IMR-90 (cell line): ENCODE data around the gene B3GALT4. TPM values are rescaled to one million over a fixed set of nuclear protein-coding genes. Genes with fewer than 3 reads are reported as not detected.

Source experiments
- ATAC-seq: fragments of 200-7000 bp; cut with Tn5 transposase; 2 replicates; pipeline ENCODE4 v1.9.1; 2020; ENCODE audit warnings: low read depth, mild to moderate bottlenecking, moderate library complexity
- BruUV-seq: library from RNA; stranded (reverse); fragments of 400-500 nt; replicated peaks from 2 replicates; lab custom pipeline; 2021; lab: Mats Ljungman, UMichigan
- CTCF ChIA-PET: fragments of 300-600 bp; formaldehyde crosslinking; extraction: SDS; loops from one replicate; lab custom pipeline; 2021; ENCODE audit warnings: antibody characterized with exemption; lab: Yijun Ruan, JAX
- POLR2A ChIA-PET: fragments of 300-600 bp; sonication (Branson Sonifier 250); formaldehyde crosslinking; loops from one replicate; lab custom pipeline; 2022; ENCODE audit warnings: antibody characterized with exemption; ENCODE audit not compliant: unreplicated experiment; lab: Charles Lee
- DNase-seq: peaks from one replicate; pipeline ENCODE4 v3.0.0; 2013
- H2AFZ ChIP-seq: replicated peaks from 2 replicates; pipeline ENCODE3; 2013; ENCODE audit warnings: low read length, mild to moderate bottlenecking; ENCODE audit not compliant: poor library complexity
- H2AK5ac ChIP-seq: 2 replicates; pipeline ENCODE4 v1.6.1; 2013; ENCODE audit warnings: low read depth, low read length, inconsistent platforms
- H2AK9ac ChIP-seq: replicated peaks from 2 replicates; pipeline ENCODE3; 2013; ENCODE audit warnings: mild to moderate bottlenecking, low read depth, low read length, moderate library complexity; ENCODE audit not compliant: poor library complexity
- H2BK120ac ChIP-seq: 2 replicates; pipeline ENCODE4 v1.6.1; 2013; ENCODE audit warnings: low read depth, low read length, inconsistent platforms
- H2BK15ac ChIP-seq: 3 replicates; pipeline ENCODE4 v1.6.1; 2013; ENCODE audit warnings: low read depth, low read length, inconsistent platforms
- H2BK20ac ChIP-seq: 2 replicates; pipeline ENCODE4 v1.6.1; 2013; ENCODE audit warnings: low read depth, mild to moderate bottlenecking, inconsistent platforms, low read length, moderate library complexity
- H2BK5ac ChIP-seq: 2 replicates; pipeline ENCODE4 v1.6.1; 2013; ENCODE audit warnings: mild to moderate bottlenecking, low read depth, low read length, inconsistent platforms; ENCODE audit not compliant: poor library complexity, severe bottlenecking
- H3K14ac ChIP-seq: replicated peaks from 2 replicates; pipeline ENCODE4 v1.6.1; 2013; ENCODE audit warnings: low read depth, low read length, inconsistent platforms
- H3K18ac ChIP-seq: 2 replicates; pipeline ENCODE4 v1.6.1; 2013; ENCODE audit warnings: low read depth, low read length, control low read depth
- H3K23ac ChIP-seq: 2 replicates; pipeline ENCODE4 v1.6.1; 2013; ENCODE audit warnings: low read depth, low read length, inconsistent platforms
- H3K27ac ChIP-seq: 2 replicates; pipeline ENCODE4 v1.5.1; 2013; ENCODE audit warnings: mild to moderate bottlenecking, control low read depth, low read length; ENCODE audit not compliant: insufficient read depth
- H3K27me3 ChIP-seq: 2 replicates; pipeline ENCODE4 v1.6.1; 2013; ENCODE audit warnings: low read length; ENCODE audit not compliant: control insufficient read depth, insufficient read depth
- H3K36me3 ChIP-seq: 2 replicates; pipeline ENCODE4 v1.6.1; 2013; ENCODE audit warnings: low read length, mixed read lengths; ENCODE audit not compliant: control insufficient read depth, insufficient read depth
- H3K4ac ChIP-seq: 2 replicates; pipeline ENCODE4 v1.6.1; 2013; ENCODE audit warnings: low read depth, low read length, inconsistent platforms
- H3K4me1 ChIP-seq: 2 replicates; pipeline ENCODE4 v1.6.1; 2013; ENCODE audit warnings: low read length, mixed read lengths; ENCODE audit not compliant: control insufficient read depth, insufficient read depth
- H3K4me2 ChIP-seq: 2 replicates; pipeline ENCODE4 v1.6.1; 2013; ENCODE audit warnings: low read depth, mild to moderate bottlenecking, control low read depth, low read length, moderate library complexity
- H3K4me3 ChIP-seq: 2 replicates; pipeline ENCODE4 v1.5.1; 2013; ENCODE audit warnings: low read depth, mild to moderate bottlenecking, control low read depth, low read length, moderate library complexity; ENCODE audit not compliant: insufficient read depth
- H3K56ac ChIP-seq: 2 replicates; pipeline ENCODE4 v1.6.1; 2013; ENCODE audit warnings: low read length, inconsistent platforms; ENCODE audit not compliant: insufficient read depth; ENCODE audit errors: extremely low read depth
- H3K79me1 ChIP-seq, 2 experiments: 2 replicates each; pipeline ENCODE4 v1.6.1; 2013; ENCODE audit warnings: low read length in 2 of 2, inconsistent platforms in 1 of 2, low read depth in 1 of 2
- H3K9ac ChIP-seq: 2 replicates; pipeline ENCODE4 v1.6.1; 2013; ENCODE audit warnings: low read depth, low read length, control low read depth
- H3K9me1 ChIP-seq: 2 replicates; pipeline ENCODE4 v1.6.1; 2013; ENCODE audit warnings: low read length, inconsistent platforms; ENCODE audit not compliant: insufficient read depth
- H3K9me3 ChIP-seq: 2 replicates; pipeline ENCODE4 v1.6.1; 2013; ENCODE audit warnings: low read length; ENCODE audit not compliant: control insufficient read depth, insufficient read depth
- H4K20me1 ChIP-seq: 2 replicates; pipeline ENCODE4 v1.6.1; 2013; ENCODE audit warnings: low read length, inconsistent platforms; ENCODE audit not compliant: insufficient read depth
- H4K5ac ChIP-seq: 2 replicates; pipeline ENCODE4 v1.6.1; 2013; ENCODE audit warnings: mild to moderate bottlenecking, low read depth, low read length, control low read depth
- H4K8ac ChIP-seq, 2 experiments: 2 replicates each; pipeline ENCODE4 v1.6.1; 2013; ENCODE audit warnings: low read depth in 2 of 2, low read length in 2 of 2, control low read depth in 1 of 2, inconsistent platforms in 1 of 2
- H4K91ac ChIP-seq: 2 replicates; pipeline ENCODE4 v1.6.1; 2013; ENCODE audit warnings: low read depth, low read length, inconsistent platforms; ENCODE audit not compliant: insufficient read depth
- BHLHE40 ChIP-seq: fragments of 150-350 bp; IDR thresholded peaks from 2 replicates; pipeline ENCODE4 v1.6.1; 2016; ENCODE audit warnings: mild to moderate bottlenecking, low read depth, low read length
- CHD1 ChIP-seq: IDR thresholded peaks from 2 replicates; pipeline ENCODE4 v1.6.1; 2012; ENCODE audit warnings: low read depth, low read length, improper control_type of control experiment
- ELK1 ChIP-seq: fragments of 150-350 bp; IDR thresholded peaks from 2 replicates; pipeline ENCODE4 v1.6.1; 2016; ENCODE audit warnings: low read depth, mild to moderate bottlenecking, low read length, moderate library complexity, borderline replicate concordance
- FOS ChIP-seq: fragments of 150-350 bp; IDR thresholded peaks from 2 replicates; pipeline ENCODE4 v1.6.1; 2016; ENCODE audit warnings: low read depth, low read length
- MAFK ChIP-seq: IDR thresholded peaks from 2 replicates; pipeline ENCODE4 v1.6.1; 2012; ENCODE audit warnings: low read depth, low read length, improper control_type of control experiment
- POLR2A ChIP-seq: IDR thresholded peaks from 2 replicates; pipeline ENCODE4 v1.6.1; 2012; ENCODE audit warnings: mild to moderate bottlenecking, low read depth, low read length
- RAD21 ChIP-seq: IDR thresholded peaks from 2 replicates; pipeline ENCODE4 v1.6.1; 2012; ENCODE audit warnings: low read length, improper control_type of control experiment
- RCOR1 ChIP-seq: IDR thresholded peaks from 2 replicates; pipeline ENCODE4 v1.6.1; 2012; ENCODE audit warnings: mild to moderate bottlenecking, low read length, improper control_type of control experiment; ENCODE audit not compliant: insufficient replicate concordance
- SMC3 ChIP-seq: fragments of 150-350 bp; IDR thresholded peaks from 2 replicates; pipeline ENCODE4 v1.6.1; 2016; ENCODE audit warnings: low read depth, mild to moderate bottlenecking, antibody characterized with exemption, low read length, moderate library complexity
- USF2 ChIP-seq: fragments of 150-350 bp; IDR thresholded peaks from 2 replicates; pipeline ENCODE4 v1.6.1; 2017; ENCODE audit warnings: mild to moderate bottlenecking, antibody characterized with exemption, low read length, low read depth
- WGBS, 2 experiments: methylation state at CpG; one replicate each; pipeline versions ENCODE4 v1.1.5 to v1.1.7; 2013; ENCODE audit warnings: missing lambda C conversion rate in 2 of 2; ENCODE audit not compliant: insufficient read length in 1 of 2; ENCODE audit errors: extremely low coverage in 2 of 2; 5-methylcytosine and 5-hydroxymethylcytosine counted together
- dilution Hi-C: fragments of 300-500 bp; cut with HindIII; formaldehyde crosslinking; loops from one replicate; pipeline ENCODE4 v1.14.3; 2018; ENCODE audit warnings: low sequenced_read_pairs; ENCODE audit not compliant: unreplicated experiment
- in situ Hi-C: fragments of 300-500 bp; cut with MboI; formaldehyde crosslinking; loops from 3 replicates; pipeline ENCODE4 v1.14.3; 2019; ENCODE audit warnings: low sequenced_read_pairs, inconsistent platforms, mixed read lengths
- intact Hi-C: fragments of 100-400 bp; cut with micrococcal nuclease; formaldehyde crosslinking; loops from 2 replicates; pipeline ENCODE4 v1.10.0; 2022
- polyA plus RNA-seq, 3 experiments: library from polyadenylated mRNA; depleted of rRNA; stranded (reverse); fragments of >200 nt; gene quantifications; 2 replicates each; pipeline ENCODE4 v1.2.3, GENCODE V29; 2012; ENCODE audit warnings: low replicate concordance in 1 of 3
- total RNA-seq: library from RNA; depleted of rRNA; stranded (reverse); fragments of >200 nt; gene quantifications from 2 replicates; pipeline ENCODE4 v1.2.3, GENCODE V29; 2012

B3GALT4 gene
- total and polyA plus RNA-seq, 2 of the 4 experiments (the other 2 are of a cell fraction): 0.70 to 0.72 TPM

GRCh38 chr6:33286946-33287914 lies 10.3 kb downstream of the B3GALT4 start (continued):
- TF ChIP-seq RCOR1: no peak
- no peak for TF ChIP-seq POLR2A

- Histone ChIP-seq H4K8ac (peak overlapping the region in 1 of 2 experiments; percentile 86; a peak in 3 of 4 replicates), H3K18ac (no peak overlapping the region), H3K27ac (peak overlapping the region; percentile 29), H2AK9ac (peak overlapping the region; percentile 99), H2AK5ac (peak overlapping the region; percentile 94), H3K23ac (peak overlapping the region; percentile 71; the same call in 1 of the 2 replicates), H3K36me3 (peaks cover 43% of the 10 kb centered on the region), H3K79me1 (peaks cover 27 to 53% of the 10 kb centered on the region in 2 experiments), H2BK5ac (peak overlapping the region; percentile 19), H3K14ac (peak overlapping the region; percentile 77), H3K4me3 (peak overlapping the region; percentile 84), H2BK15ac (no peak overlapping the region), H3K4ac (peak overlapping the region; percentile 81), H3K9me1 (peaks cover 3% of the 10 kb centered on the region; the same call in 1 of the 2 replicates), H3K4me1 (peaks cover 7% of the 10 kb centered on the region), H2BK120ac (no peak overlapping the region), H4K20me1 (no peaks in the 10 kb centered on the region), H3K4me2 (peak overlapping the region; percentile 93), H3K56ac (peak overlapping the region; percentile 64), H3K9me3 (no peaks in the 10 kb centered on the region), H2BK20ac (no peak overlapping the region), H4K91ac (peak overlapping the region; percentile 20; the same call in 1 of the 2 replicates), H2AFZ (peak overlapping the region; percentile 94), H4K5ac (no peak overlapping the region; the same call in 1 of the 2 replicates), H3K9ac (peak overlapping the region; percentile 31), H3K27me3 (no peaks in the 10 kb centered on the region)
- TF ChIP-seq SMC3: no peak
- TF ChIP-seq POLR2A: no peak
- no peak for TF ChIP-seq BHLHE40
- TF ChIP-seq ELK1: no peak
- no peak for TF ChIP-seq CHD1
- TF ChIP-seq RAD21: no peak
- TF ChIP-seq USF2: no peak
- no peak for TF ChIP-seq FOS
- no peak for TF ChIP-seq RCOR1
- no peak for TF ChIP-seq MAFK
- DNase-seq (no peak), ATAC-seq (peak; percentile 2)
- ChIA-PET CTCF (interaction anchor here (1.5 kb wide), 1 partner anchor 11 kb away, joined by 3 read pairs; the partner anchor contains the start of gene RGL2), POLR2A (interaction anchor here (0.9 to 1.3 kb wide), 2 partner anchors 10 to 29 kb away, joined by 6 to 10 read pairs; partner anchors contain the start of gene ZBTB22)
- WGBS, 2 experiments: 7% methylated on average over 3 of the region's 21 CpGs; no CpG with 5 or more reads in 1 of the 2 experiments
- dilution Hi-C loops (no loop called here), in situ Hi-C loops (no loop called here), intact Hi-C loops (no loop called here)
- BruUV-seq: TSS peak; percentile 91
These were observed 11.4 kb downstream of the B3GALT4 start for GRCh38 chr6:33288141-33288920.
